Measurements from ENCODE around the gene LLPH.

GRCh38 chr12:66120477-66120876 is 10.1 kb downstream of the LLPH start:
- TF ChIP-seq, protein P1, sequence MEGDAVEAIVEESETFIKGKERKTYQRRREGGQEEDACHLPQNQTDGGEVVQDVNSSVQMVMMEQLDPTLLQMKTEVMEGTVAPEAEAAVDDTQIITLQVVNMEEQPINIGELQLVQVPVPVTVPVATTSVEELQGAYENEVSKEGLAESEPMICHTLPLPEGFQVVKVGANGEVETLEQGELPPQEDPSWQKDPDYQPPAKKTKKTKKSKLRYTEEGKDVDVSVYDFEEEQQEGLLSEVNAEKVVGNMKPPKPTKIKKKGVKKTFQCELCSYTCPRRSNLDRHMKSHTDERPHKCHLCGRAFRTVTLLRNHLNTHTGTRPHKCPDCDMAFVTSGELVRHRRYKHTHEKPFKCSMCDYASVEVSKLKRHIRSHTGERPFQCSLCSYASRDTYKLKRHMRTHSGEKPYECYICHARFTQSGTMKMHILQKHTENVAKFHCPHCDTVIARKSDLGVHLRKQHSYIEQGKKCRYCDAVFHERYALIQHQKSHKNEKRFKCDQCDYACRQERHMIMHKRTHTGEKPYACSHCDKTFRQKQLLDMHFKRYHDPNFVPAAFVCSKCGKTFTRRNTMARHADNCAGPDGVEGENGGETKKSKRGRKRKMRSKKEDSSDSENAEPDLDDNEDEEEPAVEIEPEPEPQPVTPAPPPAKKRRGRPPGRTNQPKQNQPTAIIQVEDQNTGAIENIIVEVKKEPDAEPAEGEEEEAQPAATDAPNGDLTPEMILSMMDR (IDR thresholded peaks at IDR 0.05), result no peak
- TF ChIP-seq POLR2A (IDR thresholded peaks at IDR 0.05), result no peak
